ENCODE results near the gene CCN5. TPM values are rescaled to one million over a fixed set of nuclear protein-coding genes. Genes with fewer than 3 reads are reported as not detected.

CCN5 gene
- total and polyA plus RNA-seq, 2 experiments from 2014 or later, result 23.6 to 47.3 TPM

GRCh38 chr20:44705364-44706094, 9.6 kb upstream of the CCN5 start:
- Histone ChIP-seq H4K20me1 (ENCODE audit: insufficient read depth) (no peaks in the 10 kb centered on the region), H3K4me3 (no peak overlapping the region), H3F3A (ENCODE audit: insufficient read depth) (peaks cover 43% of the 10 kb centered on the region), H3K79me2 (ENCODE audit: insufficient read depth) (no peaks in the 10 kb centered on the region), H2AFZ (no peak overlapping the region), H3K9ac (no peak overlapping the region), H3K27me3 (replicated peaks; ENCODE audit: insufficient read depth) (no peaks in the 10 kb centered on the region), H3K9me2 (ENCODE audit: insufficient read depth) (no peaks in the 10 kb centered on the region), H3K36me3 (ENCODE audit: low read depth) (no peaks in the 10 kb centered on the region), H3K4me2 (ENCODE audit: unreplicated experiment) (no peak overlapping the region), H3K27ac (peak overlapping the region; percentile 63), H3K9me3 (ENCODE audit: low read depth) (no peaks in the 10 kb centered on the region), H3K4me1 (ENCODE audit: insufficient read depth) (peaks cover 62% of the 10 kb centered on the region)
- WGBS, 2 experiments (ENCODE audit: low coverage in 1 of 2, low lambda C conversion rate in 2 of 2, missing lambda C conversion rate in 2 of 2), result 87 to 91% methylated on average over 4 of the region's 4 CpGs
- in situ Hi-C loops (cut with MboI), result no loop called here
- DNase-seq, result no peak
- TF ChIP-seq EZH2 (IDR thresholded peaks at IDR 0.05; ENCODE audit: insufficient read depth, poor library complexity, severe bottlenecking) (no peak), EZH2phosphoT487 (IDR thresholded peaks at IDR 0.05; ENCODE audit: insufficient read depth, low read depth) (no peak)

- H3K4me2 ChIP-seq (ENCODE audit: unreplicated experiment), result peak overlapping the region; percentile 11
Observed at GRCh38 chr20:44706301-44707017, 8.7 kb upstream of the CCN5 start.

GRCh38 chr20:44707018-44707579, 8.1 kb upstream of the CCN5 start:
- Histone ChIP-seq H3K9ac (peak overlapping the region; percentile 34; the same call in 1 of the 2 replicates), H3K79me2 (ENCODE audit: insufficient read depth) (no peaks in the 10 kb centered on the region), H3K27ac (peak overlapping the region; percentile 63), H3K9me2 (ENCODE audit: insufficient read depth) (no peaks in the 10 kb centered on the region), H3K4me3 (no peak overlapping the region), H3K4me1 (ENCODE audit: insufficient read depth) (peaks cover 55% of the 10 kb centered on the region), H3K4me2 (ENCODE audit: unreplicated experiment) (peak overlapping the region; percentile 11), H2AFZ (peak overlapping the region; percentile 63), H3K36me3 (ENCODE audit: low read depth) (no peaks in the 10 kb centered on the region), H4K20me1 (ENCODE audit: insufficient read depth) (no peaks in the 10 kb centered on the region), H3K9me3 (ENCODE audit: low read depth) (no peaks in the 10 kb centered on the region), H3F3A (ENCODE audit: insufficient read depth) (peaks cover 43% of the 10 kb centered on the region), H3K27me3 (replicated peaks; ENCODE audit: insufficient read depth) (no peaks in the 10 kb centered on the region)
- no peak for DNase-seq
- 20 to 23% methylated on average over 5 of the region's 5 CpGs for WGBS, 2 experiments (ENCODE audit: low coverage in 1 of 2, low lambda C conversion rate in 2 of 2, missing lambda C conversion rate in 2 of 2)
- no peak for TF ChIP-seq EZH2phosphoT487 (IDR thresholded peaks at IDR 0.05; ENCODE audit: insufficient read depth, low read depth)
- no peak for TF ChIP-seq EZH2 (IDR thresholded peaks at IDR 0.05; ENCODE audit: insufficient read depth, poor library complexity, severe bottlenecking)
- in situ Hi-C loops (cut with MboI), result no loop called here

More at GRCh38 chr20:44706301-44707017, 8.7 kb upstream of the CCN5 start:
- H4K20me1 ChIP-seq (ENCODE audit: insufficient read depth), result no peaks in the 10 kb centered on the region
- WGBS, 2 experiments (ENCODE audit: low coverage in 1 of 2, low lambda C conversion rate in 2 of 2, missing lambda C conversion rate in 2 of 2), result 8% methylated on average over 9 to 10 of the region's 10 CpGs
- H3K4me1 ChIP-seq (ENCODE audit: insufficient read depth), result peaks cover 59% of the 10 kb centered on the region
- H3K27ac ChIP-seq, result peak overlapping the region; percentile 63
- H3K36me3 ChIP-seq (ENCODE audit: low read depth), result no peaks in the 10 kb centered on the region
- no peak overlapping the region for H3K4me3 ChIP-seq
- peaks cover 43% of the 10 kb centered on the region for H3F3A ChIP-seq (ENCODE audit: insufficient read depth)
- peak overlapping the region; percentile 63 for H2AFZ ChIP-seq
- H3K9me2 ChIP-seq (ENCODE audit: insufficient read depth), result no peaks in the 10 kb centered on the region
- H3K9me3 ChIP-seq (ENCODE audit: low read depth), result no peaks in the 10 kb centered on the region
- H3K9ac ChIP-seq, result peak overlapping the region; percentile 34
- no peaks in the 10 kb centered on the region for H3K79me2 ChIP-seq (ENCODE audit: insufficient read depth)
- TF ChIP-seq EZH2 (IDR thresholded peaks at IDR 0.05; ENCODE audit: insufficient read depth, poor library complexity, severe bottlenecking) (no peak), EZH2phosphoT487 (IDR thresholded peaks at IDR 0.05; ENCODE audit: insufficient read depth, low read depth) (no peak)
- DNase-seq, result peak; percentile 93
- H3K27me3 ChIP-seq (replicated peaks; ENCODE audit: insufficient read depth), result no peaks in the 10 kb centered on the region
- in situ Hi-C loops (cut with MboI), result no loop called here

GRCh38 chr20:44709380-44709779, 5.8 kb upstream of the CCN5 start:
- DNase-seq, result no peak
- WGBS, 2 experiments (ENCODE audit: low coverage in 1 of 2, low lambda C conversion rate in 2 of 2, missing lambda C conversion rate in 2 of 2), result 76 to 78% methylated on average over 11 of the region's 11 CpGs
- Histone ChIP-seq H2AFZ (no peak overlapping the region), H3K9me3 (ENCODE audit: low read depth) (no peaks in the 10 kb centered on the region), H3K27me3 (replicated peaks; ENCODE audit: insufficient read depth) (no peaks in the 10 kb centered on the region), H3K9me2 (ENCODE audit: insufficient read depth) (no peaks in the 10 kb centered on the region), H3F3A (ENCODE audit: insufficient read depth) (peaks cover 34% of the 10 kb centered on the region), H3K79me2 (ENCODE audit: insufficient read depth) (no peaks in the 10 kb centered on the region), H3K27ac (no peak overlapping the region), H3K4me2 (ENCODE audit: unreplicated experiment) (no peak overlapping the region), H4K20me1 (ENCODE audit: insufficient read depth) (no peaks in the 10 kb centered on the region), H3K4me3 (no peak overlapping the region), H3K9ac (no peak overlapping the region), H3K36me3 (ENCODE audit: low read depth) (no peaks in the 10 kb centered on the region), H3K4me1 (ENCODE audit: insufficient read depth) (peaks cover 39% of the 10 kb centered on the region)
- in situ Hi-C loops (cut with MboI), result no loop called here
- no peak for TF ChIP-seq EZH2phosphoT487 (IDR thresholded peaks at IDR 0.05; ENCODE audit: insufficient read depth, low read depth)
- no peak for TF ChIP-seq EZH2 (IDR thresholded peaks at IDR 0.05; ENCODE audit: insufficient read depth, poor library complexity, severe bottlenecking)
